Measurements from ENCODE around the gene IL31RA. TPM values are rescaled to one million over a fixed set of nuclear protein-coding genes. Genes with fewer than 3 reads are reported as not detected.

IL31RA gene
- total and polyA plus RNA-seq, 8 donors: 0.10 to 0.55 (median 0.18) TPM

GRCh38 chr5:55917402-55918086 is 66.4 kb downstream of the IL31RA start:
- Histone ChIP-seq H3K4me3 (no peak overlapping the region), H3K4me1 (no peaks in the 10 kb centered on the region), H3K27ac (no peak overlapping the region), H3K9me3 (no peaks in the 10 kb centered on the region), H3K36me3 (no peaks in the 10 kb centered on the region), H3K27me3 (no peaks in the 10 kb centered on the region)
- ATAC-seq (no peak), DNase-seq (no peak)
- TF ChIP-seq CTCF (IDR thresholded peaks at IDR 0.05): no peak
- intact Hi-C loops (cut with DNase I): no loop called here

- no peak overlapping the region for H3K27ac ChIP-seq
These were observed 67.2 kb downstream of the IL31RA start for GRCh38 chr5:55918087-55919035.

GRCh38 chr5:55919625-55920024 is 68.5 kb downstream of the IL31RA start:
- H3K4me1 ChIP-seq: peaks cover 0 to 14% of the 10 kb centered on the region in 2 donors
- no peak for ATAC-seq
- intact Hi-C loops (cut with DNase I): no loop called here
- H3K27me3 ChIP-seq: no peaks in the 10 kb centered on the region
- H3K9me3 ChIP-seq: no peaks in the 10 kb centered on the region
- no peaks in the 10 kb centered on the region for H3K36me3 ChIP-seq
- H3K27ac ChIP-seq: no peak overlapping the region
- H3K4me3 ChIP-seq: no peak overlapping the region
- DNase-seq: no peak
- TF ChIP-seq CTCF (IDR thresholded peaks at IDR 0.05): no peak

More at GRCh38 chr5:55918087-55919035, 67.2 kb downstream of the IL31RA start:
- Histone ChIP-seq H3K36me3 (no peaks in the 10 kb centered on the region), H3K9me3 (no peaks in the 10 kb centered on the region), H3K27me3 (no peaks in the 10 kb centered on the region), H3K4me3 (no peak overlapping the region), H3K4me1 (peaks cover 0 to 7% of the 10 kb centered on the region in 2 donors)
- DNase-seq: no peak
- peak; percentile 31 for ATAC-seq
- no peak for TF ChIP-seq CTCF (IDR thresholded peaks at IDR 0.05)
- intact Hi-C loops (cut with DNase I): no loop called here

GRCh38 chr5:55920784-55921183 is 69.6 kb downstream of the IL31RA start:
- intact Hi-C loops (cut with DNase I): no loop called here
- no peak for TF ChIP-seq CTCF (IDR thresholded peaks at IDR 0.05)
- Histone ChIP-seq H3K27me3 (no peaks in the 10 kb centered on the region), H3K4me3 (no peak overlapping the region), H3K36me3 (no peaks in the 10 kb centered on the region), H3K27ac (no peak overlapping the region), H3K9me3 (no peaks in the 10 kb centered on the region), H3K4me1 (peaks cover 0 to 14% of the 10 kb centered on the region in 2 donors)
- DNase-seq (no peak), ATAC-seq (no peak)

GRCh38 chr5:55921617-55922016 is 70.5 kb downstream of the IL31RA start:
- intact Hi-C loops (cut with DNase I): no loop called here
- H3K36me3 ChIP-seq: no peaks in the 10 kb centered on the region
- no peak overlapping the region for H3K27ac ChIP-seq
- no peaks in the 10 kb centered on the region for H3K9me3 ChIP-seq
- no peak for ATAC-seq
- H3K4me1 ChIP-seq: peaks cover 0 to 14% of the 10 kb centered on the region in 2 donors
- H3K4me3 ChIP-seq: no peak overlapping the region
- no peak for TF ChIP-seq CTCF (IDR thresholded peaks at IDR 0.05)
- no peak for DNase-seq
- H3K27me3 ChIP-seq: no peaks in the 10 kb centered on the region
